Activated T-cell treated with anti-CD3 and anti-CD28 coated beads, Interleukin-2, amount 50 U/mL, for 72 hours (primary cell): ENCODE results near the gene FKBP6. TPM values are rescaled to one million over a fixed set of nuclear protein-coding genes. Genes with fewer than 3 reads are reported as not detected.
"Not testable (repeated sequence)": the region's sequence is repeated elsewhere in the genome, so short reads cannot be mapped to it uniquely, and the experiment has no call there.

Experiments
- ATAC-seq, 2 donors: fragments of 150-1000 bp; cut with Tn5 transposase; replicated peaks in 1 of 2; 2 replicates each; pipeline ENCODE4 v1.10.0; 2021; ENCODE audit warnings: moderate library complexity in 2 of 2, mild to moderate bottlenecking in 1 of 2
- DNase-seq, 2 donors: peaks; one replicate each; pipeline ENCODE4 v3.0.0; 2021 to 2022; ENCODE audit warnings: mixed read lengths in 1 of 2
- H3K27ac Mint-ChIP-seq: one replicate; pipeline ENCODE4 v1.8.0; 2022; ENCODE audit warnings: mild to moderate bottlenecking, moderate library complexity, mixed read lengths
- H3K27me3 Mint-ChIP-seq: one replicate; pipeline ENCODE4 v1.8.0; 2022; ENCODE audit warnings: low read depth, mixed read lengths
- H3K36me3 Mint-ChIP-seq, 2 donors: one replicate each; pipeline ENCODE4 v1.8.0; 2022; ENCODE audit warnings: mixed read lengths in 2 of 2, mild to moderate bottlenecking in 1 of 2; ENCODE audit not compliant: insufficient read depth in 2 of 2
- H3K4me1 Mint-ChIP-seq: one replicate; pipeline ENCODE4 v1.8.0; 2022; ENCODE audit warnings: low read depth, mixed read lengths
- H3K4me3 Mint-ChIP-seq, 2 donors: one replicate each; pipeline ENCODE4 v1.8.0; 2022; ENCODE audit warnings: mild to moderate bottlenecking in 2 of 2, mixed read lengths in 2 of 2, moderate library complexity in 2 of 2
- H3K9me3 Mint-ChIP-seq, 2 donors: one replicate each; pipeline ENCODE4 v1.8.0; 2022; ENCODE audit warnings: mixed read lengths in 2 of 2
- total RNA-seq, 2 donors: library from RNA; stranded (reverse); gene quantifications; one replicate each; pipeline ENCODE4 v1.2.3, GENCODE V29; 2022

The FKBP6 gene
- total RNA-seq, 2 donors from 2014 or later = not detected

DNA sequence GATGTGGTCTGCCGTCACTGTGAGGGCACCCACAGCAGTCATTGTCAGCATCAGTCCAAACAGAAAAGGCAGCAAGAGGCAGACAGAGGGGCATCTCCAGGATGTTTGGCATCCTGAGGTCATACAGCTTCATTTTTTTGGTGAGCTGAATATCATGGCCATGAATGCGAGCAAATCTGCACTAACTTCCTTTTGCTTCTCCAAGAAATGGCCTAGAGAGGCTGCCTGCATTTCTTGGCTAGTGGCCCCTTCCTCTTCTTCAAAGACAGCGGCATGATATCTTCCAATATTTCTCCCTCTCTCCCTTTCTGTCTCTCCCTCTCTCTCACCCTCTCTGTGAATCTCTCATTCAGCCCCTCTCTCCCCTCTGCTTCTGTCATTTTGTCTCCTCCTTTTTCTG, 24.8 kb downstream of the FKBP6 start:
- H3K27me3 Mint-ChIP-seq = no peaks in the 10 kb centered on the region
- H3K9me3 Mint-ChIP-seq = peaks cover 2 to 5% of the 10 kb centered on the region in 2 donors
- no peaks in the 10 kb centered on the region for H3K4me1 Mint-ChIP-seq
- no peak for DNase-seq
- H3K4me3 Mint-ChIP-seq = no peak overlapping the region
- peaks cover 0 to 2% of the 10 kb centered on the region in 2 donors for H3K36me3 Mint-ChIP-seq
- H3K27ac Mint-ChIP-seq = no peak overlapping the region
- ATAC-seq = no peak

DNA sequence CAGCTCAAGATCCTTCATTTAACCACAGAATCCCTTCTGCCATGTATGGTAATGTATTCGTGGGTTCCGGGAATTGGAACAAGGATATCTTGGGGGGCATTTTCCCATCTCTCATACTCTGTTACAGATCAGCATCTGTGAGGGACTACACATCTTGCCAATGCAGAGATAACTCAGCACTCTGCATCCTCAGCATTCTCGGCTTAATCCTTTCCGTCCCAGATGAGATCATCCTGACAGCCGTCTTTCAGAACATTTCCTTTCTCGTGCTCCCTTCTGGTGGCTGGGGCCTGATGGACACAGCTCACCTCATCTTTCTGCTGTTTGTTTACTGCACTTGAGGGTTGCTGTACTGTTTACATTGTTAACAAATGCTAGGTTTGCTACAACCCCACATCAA, 25.3 kb downstream of the FKBP6 start:
- Mint-ChIP-seq H3K9me3 (peaks cover 2 to 5% of the 10 kb centered on the region in 2 donors), H3K27me3 (no peaks in the 10 kb centered on the region), H3K4me3 (no peak overlapping the region), H3K27ac (no peak overlapping the region), H3K4me1 (no peaks in the 10 kb centered on the region), H3K36me3 (peaks cover 0 to 2% of the 10 kb centered on the region in 2 donors)
- no peak for ATAC-seq
- no peak for DNase-seq

DNA sequence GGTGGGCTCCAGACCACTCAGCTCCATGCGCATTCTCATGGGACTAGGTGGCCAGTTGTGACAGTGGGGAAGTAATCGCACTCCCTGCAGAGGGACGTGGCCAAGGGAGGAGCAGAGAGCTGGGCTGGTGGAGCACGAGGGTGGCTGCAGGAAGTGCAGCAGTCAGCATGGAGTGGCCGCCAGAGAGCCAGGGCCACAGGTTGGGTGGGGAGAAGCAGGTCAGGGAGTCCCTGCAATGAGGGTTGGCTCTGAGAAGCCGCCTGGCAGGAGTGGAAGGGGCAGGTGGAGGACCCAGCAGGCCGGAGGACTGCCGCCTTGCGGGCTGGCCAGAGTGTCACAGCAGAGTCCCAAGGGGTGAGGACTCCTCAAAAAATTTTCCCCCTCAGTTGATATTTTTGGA, 26.2 kb downstream of the FKBP6 start:
- H3K4me1 Mint-ChIP-seq = no peaks in the 10 kb centered on the region
- H3K27me3 Mint-ChIP-seq = peaks cover under 1% of the 10 kb centered on the region
- peaks cover 2 to 5% of the 10 kb centered on the region in 2 donors for H3K9me3 Mint-ChIP-seq
- peaks cover 0 to 2% of the 10 kb centered on the region in 2 donors for H3K36me3 Mint-ChIP-seq
- no peak for DNase-seq
- no peak overlapping the region for H3K4me3 Mint-ChIP-seq
- H3K27ac Mint-ChIP-seq = no peak overlapping the region
- ATAC-seq = no peak

DNA sequence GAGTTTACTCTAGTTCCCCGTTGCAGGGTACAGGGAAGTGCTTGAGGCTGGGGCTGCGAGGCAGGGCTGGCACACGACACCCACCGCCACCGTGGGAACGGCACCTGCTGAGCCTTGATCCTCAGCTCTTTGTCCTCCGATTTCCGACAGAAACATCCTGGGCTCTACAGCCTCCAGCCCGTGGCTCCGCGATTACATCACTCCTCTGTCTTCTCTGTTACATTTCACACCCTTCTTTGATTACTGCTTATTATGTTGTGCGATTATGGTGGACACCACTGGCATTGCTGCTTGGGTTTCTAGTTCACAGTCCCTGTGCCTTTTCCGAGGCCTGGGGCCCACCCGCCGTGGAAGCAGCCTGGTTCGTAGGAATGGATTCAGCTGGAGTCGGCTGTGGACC, 26.9 kb downstream of the FKBP6 start:
- DNase-seq (no peak), ATAC-seq (no peak)
- H3K27ac Mint-ChIP-seq = no peak overlapping the region
- peaks cover 0 to 2% of the 10 kb centered on the region in 2 donors for H3K36me3 Mint-ChIP-seq
- no peak overlapping the region for H3K4me3 Mint-ChIP-seq
- no peaks in the 10 kb centered on the region for H3K4me1 Mint-ChIP-seq
- H3K27me3 Mint-ChIP-seq = peaks cover 7% of the 10 kb centered on the region
- peaks cover 2 to 5% of the 10 kb centered on the region in 2 donors for H3K9me3 Mint-ChIP-seq

GRCh38 chr7:73356159-73356558, 28.2 kb downstream of the FKBP6 start:
- H3K4me3 Mint-ChIP-seq = no peak overlapping the region
- peaks cover 2 to 5% of the 10 kb centered on the region in 2 donors for H3K9me3 Mint-ChIP-seq
- ATAC-seq (no peak), DNase-seq (no peak)
- no peaks in the 10 kb centered on the region for H3K4me1 Mint-ChIP-seq
- peaks cover 0 to 2% of the 10 kb centered on the region in 2 donors for H3K36me3 Mint-ChIP-seq
- no peak overlapping the region for H3K27ac Mint-ChIP-seq
- H3K27me3 Mint-ChIP-seq = peaks cover 8% of the 10 kb centered on the region

DNA sequence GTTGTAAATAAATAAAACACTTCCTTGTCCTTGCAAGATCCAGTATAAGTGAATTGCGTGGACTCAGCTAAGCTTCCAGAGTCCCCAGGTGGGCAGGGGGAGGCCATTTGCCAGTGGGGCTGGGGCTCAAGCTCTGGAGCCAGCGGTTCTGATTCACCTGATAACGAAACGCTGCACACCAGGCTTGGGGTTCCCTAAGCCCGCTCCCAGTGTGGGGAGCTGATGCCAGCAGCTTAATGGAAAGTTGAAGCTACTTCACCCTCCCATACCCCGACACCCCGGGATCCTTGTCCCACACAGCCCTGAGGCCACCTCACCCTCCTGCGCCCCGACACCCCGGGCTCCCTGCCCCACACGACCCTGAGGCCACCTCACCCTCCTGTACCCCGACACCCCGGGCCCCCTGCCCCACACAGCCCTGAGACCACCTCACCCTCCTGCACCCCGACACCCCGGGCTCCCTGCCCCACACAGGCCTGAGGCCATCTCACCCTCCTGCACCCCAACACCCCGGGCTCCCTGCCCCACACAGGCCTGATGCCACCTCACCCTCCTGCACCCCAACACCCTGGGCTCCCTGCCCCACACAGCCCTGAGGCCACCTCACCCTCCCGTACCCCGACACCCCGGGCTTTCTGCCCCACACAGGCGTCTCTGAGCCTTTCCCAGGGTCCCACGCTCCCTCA, 30.8 kb downstream of the FKBP6 start:
- no peaks in the 10 kb centered on the region for H3K4me1 Mint-ChIP-seq
- no peaks in the 10 kb centered on the region for H3K36me3 Mint-ChIP-seq
- ATAC-seq = no peak
- no peaks in the 10 kb centered on the region for H3K9me3 Mint-ChIP-seq
- peaks cover 8% of the 10 kb centered on the region for H3K27me3 Mint-ChIP-seq
- H3K4me3 Mint-ChIP-seq = no peak overlapping the region
- no peak for DNase-seq
- H3K27ac Mint-ChIP-seq = no peak overlapping the region

DNA sequence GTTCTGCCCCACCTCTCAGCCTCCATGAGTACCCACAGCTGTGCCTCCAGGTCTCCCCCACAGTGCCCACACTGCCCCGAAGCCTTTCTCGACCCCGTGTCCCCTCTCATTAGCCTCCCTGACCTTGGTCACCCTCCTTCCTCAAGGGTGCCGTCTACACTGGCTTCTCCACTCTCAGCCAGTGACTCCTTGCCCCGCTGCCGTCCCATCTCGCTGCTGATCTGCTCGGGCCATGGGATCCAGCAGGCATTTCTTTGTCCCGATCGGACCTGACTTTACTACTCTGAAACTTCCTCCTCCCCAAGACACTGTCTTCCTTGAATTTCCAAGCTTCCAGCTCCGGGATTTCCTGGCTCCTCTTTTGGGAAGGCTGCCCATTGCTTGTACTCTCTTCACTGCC, 31.3 kb downstream of the FKBP6 start:
- no peaks in the 10 kb centered on the region for H3K4me1 Mint-ChIP-seq
- H3K4me3 Mint-ChIP-seq = no peak overlapping the region
- ATAC-seq (no peak), DNase-seq (no peak)
- H3K27ac Mint-ChIP-seq = no peak overlapping the region
- no peaks in the 10 kb centered on the region for H3K36me3 Mint-ChIP-seq
- H3K27me3 Mint-ChIP-seq = peaks cover 8% of the 10 kb centered on the region
- no peaks in the 10 kb centered on the region for H3K9me3 Mint-ChIP-seq

DNA sequence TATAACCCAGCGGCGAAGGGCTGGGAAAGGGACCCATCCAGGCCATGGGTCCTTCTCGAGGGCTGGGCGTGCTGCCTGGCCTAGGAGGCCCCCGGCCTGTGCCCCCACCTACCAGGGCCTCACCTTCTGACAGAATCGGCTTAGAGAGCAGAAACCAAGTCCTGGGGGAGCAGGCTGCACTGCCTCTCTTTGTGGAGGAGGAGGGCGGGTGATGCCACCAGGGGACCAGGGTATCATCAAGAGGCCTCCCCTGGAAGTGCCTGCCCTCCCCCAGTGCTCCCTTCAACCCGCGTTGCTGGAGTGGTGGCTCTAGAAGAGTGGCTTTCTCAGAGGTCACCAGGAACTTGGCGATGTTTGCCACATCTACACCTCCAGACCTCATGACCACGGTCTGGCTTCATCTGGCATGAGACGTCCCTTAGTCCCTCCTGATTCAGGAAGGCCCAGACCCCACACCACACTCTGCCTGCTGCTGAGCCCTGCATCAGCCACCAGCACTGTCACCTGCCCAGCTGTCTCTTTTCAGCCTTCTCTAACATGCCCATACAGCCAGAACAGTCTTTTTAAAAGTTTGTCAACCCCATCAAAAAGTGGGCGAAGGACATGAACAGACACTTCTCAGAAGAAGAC, 31.9 kb downstream of the FKBP6 start:
- Mint-ChIP-seq H3K27me3 (peaks cover 8% of the 10 kb centered on the region), H3K4me1 (no peaks in the 10 kb centered on the region), H3K27ac (no peak overlapping the region), H3K4me3 (no peak overlapping the region), H3K9me3 (no peaks in the 10 kb centered on the region), H3K36me3 (no peaks in the 10 kb centered on the region)
- ATAC-seq (no peak), DNase-seq (no peak)

DNA sequence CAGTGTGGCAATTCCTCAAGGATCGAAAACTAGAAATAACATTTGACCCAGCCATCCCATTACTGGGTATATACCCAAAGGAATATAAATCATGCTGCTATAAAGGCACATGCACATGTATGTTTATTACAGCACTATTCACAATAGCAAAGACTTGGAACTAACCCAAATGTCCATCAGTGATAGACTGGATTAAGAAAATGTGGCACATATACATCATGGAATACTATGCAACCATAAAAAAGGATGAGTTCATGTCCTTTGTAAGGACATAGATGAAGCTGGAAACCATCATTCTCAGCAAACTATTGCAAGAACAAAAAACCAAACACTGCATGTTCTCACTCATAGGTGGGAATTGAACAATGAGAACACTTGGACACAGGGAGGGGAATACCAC, 32.6 kb downstream of the FKBP6 start:
- ATAC-seq, H3K27me3 Mint-ChIP-seq, H3K36me3 Mint-ChIP-seq, H3K9me3 Mint-ChIP-seq, H3K4me3 Mint-ChIP-seq, H3K27ac Mint-ChIP-seq, H3K4me1 Mint-ChIP-seq, DNase-seq: not testable (repeated sequence)

GRCh38 chr7:73363225-73364005, 35.5 kb downstream of the FKBP6 start:
- DNase-seq (no peak), ATAC-seq (no peak)
- peaks cover 8% of the 10 kb centered on the region for H3K27me3 Mint-ChIP-seq
- no peak overlapping the region for H3K4me3 Mint-ChIP-seq
- no peaks in the 10 kb centered on the region for H3K36me3 Mint-ChIP-seq
- H3K4me1 Mint-ChIP-seq = peaks cover 5% of the 10 kb centered on the region
- no peaks in the 10 kb centered on the region for H3K9me3 Mint-ChIP-seq
- no peak overlapping the region for H3K27ac Mint-ChIP-seq

DNA sequence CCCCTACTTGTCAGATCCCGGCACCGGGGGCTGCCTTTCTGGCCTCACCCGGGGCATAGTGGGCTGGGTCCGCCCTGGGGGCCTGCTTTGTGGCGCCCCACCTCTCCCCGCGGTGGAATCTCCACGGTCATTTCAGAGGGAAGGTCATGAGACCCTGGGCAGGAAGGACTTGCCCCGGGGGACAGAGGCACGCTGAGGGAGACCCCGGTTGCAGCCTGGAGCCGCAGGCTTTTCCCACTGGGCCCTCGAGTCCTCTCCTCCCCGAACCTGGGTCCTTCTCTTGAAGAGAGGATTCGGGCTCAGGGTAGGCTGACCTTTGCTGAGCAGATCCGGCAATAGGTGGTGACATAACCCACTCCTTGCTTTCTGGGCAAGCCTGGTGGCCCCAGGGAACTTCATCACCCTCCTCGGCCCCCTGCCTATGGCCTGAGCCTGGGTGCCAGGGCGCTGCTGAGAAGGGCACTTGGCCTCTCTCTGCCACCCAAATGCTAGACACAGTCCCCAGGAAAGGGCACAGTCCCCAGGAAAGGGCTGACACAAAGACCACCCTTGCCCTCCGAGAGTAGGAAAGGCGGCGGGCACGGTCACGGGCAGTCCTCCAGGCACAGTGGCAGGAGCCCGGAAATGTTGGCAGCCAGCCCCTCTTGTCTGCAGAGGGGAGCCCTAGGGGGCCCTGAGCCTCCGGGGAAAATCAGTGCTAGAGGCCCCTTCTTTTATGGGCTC, 36.2 kb downstream of the FKBP6 start:
- DNase-seq (no peak), ATAC-seq (no peak)
- H3K27ac Mint-ChIP-seq = no peak overlapping the region
- no peaks in the 10 kb centered on the region for H3K9me3 Mint-ChIP-seq
- H3K4me3 Mint-ChIP-seq = no peak overlapping the region
- H3K4me1 Mint-ChIP-seq = peaks cover 5% of the 10 kb centered on the region
- no peaks in the 10 kb centered on the region for H3K36me3 Mint-ChIP-seq
- peaks cover 7% of the 10 kb centered on the region for H3K27me3 Mint-ChIP-seq

DNA sequence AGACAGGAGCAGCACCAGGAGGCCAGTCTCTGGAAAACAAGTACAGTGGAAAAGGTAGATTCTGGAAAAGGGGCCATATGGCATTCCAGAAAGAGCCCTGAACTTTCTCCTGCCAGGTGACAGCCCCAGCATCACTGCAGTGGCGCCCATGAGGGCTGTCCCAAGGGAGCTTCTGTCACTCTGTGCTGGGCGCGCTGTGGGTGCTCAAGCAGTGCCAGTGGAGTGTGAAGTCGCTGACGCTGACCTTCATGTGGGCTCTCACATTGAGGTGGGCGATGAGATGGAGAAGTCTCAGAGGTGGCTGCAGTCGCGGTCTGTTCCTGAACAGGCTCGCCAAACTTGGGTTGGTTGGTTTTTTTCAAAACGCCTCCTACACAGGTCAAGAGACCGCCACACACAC, 38.2 kb downstream of the FKBP6 start:
- Mint-ChIP-seq H3K36me3 (no peaks in the 10 kb centered on the region), H3K9me3 (no peaks in the 10 kb centered on the region), H3K27me3 (no peaks in the 10 kb centered on the region), H3K4me1 (peaks cover 5% of the 10 kb centered on the region), H3K4me3 (no peak overlapping the region), H3K27ac (no peak overlapping the region)
- ATAC-seq (no peak), DNase-seq (no peak)

GRCh38 chr7:73366990-73367389, 39.0 kb downstream of the FKBP6 start:
- Mint-ChIP-seq H3K27me3 (no peaks in the 10 kb centered on the region), H3K9me3 (no peaks in the 10 kb centered on the region), H3K4me1 (peaks cover 5% of the 10 kb centered on the region), H3K36me3 (no peaks in the 10 kb centered on the region), H3K4me3 (no peak overlapping the region), H3K27ac (no peak overlapping the region)
- no peak for DNase-seq
- ATAC-seq = no peak
